Putamen (tissue), 1 donor: ENCODE measurements around the gene MYO16.
"Not testable (repeated sequence)": the region's sequence is repeated elsewhere in the genome, so short reads cannot be mapped to it uniquely, and the experiment has no call there.

Experiments used
- DNase-seq: peaks from one replicate; pipeline ENCODE4 v3.0.0-alpha.2; 2016; ENCODE audit warnings: low spot score

MYO16 gene

GRCh38 chr13:108981407-108981806, 352.0 kb downstream of the MYO16 start:
- no peak for DNase-seq

GRCh38 chr13:108983273-108983672, 353.9 kb downstream of the MYO16 start:
- DNase-seq: no peak

GRCh38 chr13:108984251-108984920, 355.0 kb downstream of the MYO16 start:
- DNase-seq: no peak

- no peak for DNase-seq
Measured at GRCh38 chr13:108985166-108985565, 355.8 kb downstream of the MYO16 start.

GRCh38 chr13:108987517-108987916, 358.1 kb downstream of the MYO16 start:
- no peak for DNase-seq

GRCh38 chr13:108987944-108988343, 358.5 kb downstream of the MYO16 start:
- no peak for DNase-seq

GRCh38 chr13:108991416-108991815, 362.0 kb downstream of the MYO16 start:
- not testable (repeated sequence) for DNase-seq

- no peak for DNase-seq
Measured at GRCh38 chr13:108993346-108993745, 363.9 kb downstream of the MYO16 start.

- DNase-seq: no peak
Measured at GRCh38 chr13:108996430-108996829, 367.0 kb downstream of the MYO16 start.

GRCh38 chr13:109000207-109000606, 370.8 kb downstream of the MYO16 start:
- no peak for DNase-seq

- DNase-seq: no peak
Measured at GRCh38 chr13:109002934-109003333, 373.5 kb downstream of the MYO16 start.

GRCh38 chr13:109007946-109008345, 378.5 kb downstream of the MYO16 start:
- no peak for DNase-seq

GRCh38 chr13:109009756-109010155, 380.3 kb downstream of the MYO16 start:
- DNase-seq: no peak

- DNase-seq: no peak
Measured at GRCh38 chr13:109010912-109011311, 381.5 kb downstream of the MYO16 start.

GRCh38 chr13:109012115-109012514, 382.7 kb downstream of the MYO16 start:
- DNase-seq: no peak

- DNase-seq: no peak
Measured at GRCh38 chr13:109021558-109021957, 392.1 kb downstream of the MYO16 start.

- DNase-seq: no peak
Measured at GRCh38 chr13:109024611-109025010, 395.2 kb downstream of the MYO16 start.

- DNase-seq: no peak
Measured at GRCh38 chr13:109026266-109026665, 396.9 kb downstream of the MYO16 start.

- DNase-seq: no peak
Measured at GRCh38 chr13:109028624-109029023, 399.2 kb downstream of the MYO16 start.

GRCh38 chr13:109033090-109033489, 403.7 kb downstream of the MYO16 start:
- no peak for DNase-seq

GRCh38 chr13:109036078-109036780, 406.8 kb downstream of the MYO16 start:
- DNase-seq: peak; percentile 5

GRCh38 chr13:109043636-109044035, 414.2 kb downstream of the MYO16 start:
- no peak for DNase-seq

- no peak for DNase-seq
Measured at GRCh38 chr13:109055850-109056249, 426.4 kb downstream of the MYO16 start.

GRCh38 chr13:109058087-109058486, 428.7 kb downstream of the MYO16 start:
- no peak for DNase-seq
